ENCODE measurements around the gene PUS1. TPM values are rescaled to one million over a fixed set of nuclear protein-coding genes. Genes with fewer than 3 reads are reported as not detected.

Gene PUS1
- total RNA-seq, 1 experiment from 2014 or later: 117 TPM

- H3K18ac ChIP-seq (ENCODE audit: insufficient read length, low read depth, low read length): no peak overlapping the region
- H4K5ac ChIP-seq (ENCODE audit: insufficient read length, low read depth, low read length): no peak overlapping the region
- no peak overlapping the region for H4K8ac ChIP-seq (replicated peaks; ENCODE audit: insufficient read length, low read depth, low read length)
- no peaks in the 10 kb centered on the region for H3K79me1 ChIP-seq (ENCODE audit: insufficient read depth, low read depth, low read length, poor library complexity, severe bottlenecking)
- Mint-ChIP-seq H3K9me3 (no peaks in the 10 kb centered on the region), H3K27me3 (ENCODE audit: low read depth) (no peaks in the 10 kb centered on the region), H3K4me3 (no peak overlapping the region), H3K4me1 (no peaks in the 10 kb centered on the region), H3K27ac (no peak overlapping the region), H3K36me3 (ENCODE audit: insufficient read depth in 1 of 3, low read depth in 3 of 3) (peaks cover 5 to 46% (median 34%) of the 10 kb centered on the region in 3 experiments)
- H3K23me2 ChIP-seq (ENCODE audit: insufficient read length, low read depth, low read length, poor library complexity, severe bottlenecking): no peaks in the 10 kb centered on the region
- DNase-seq: no peak
- H4K91ac ChIP-seq (ENCODE audit: insufficient read length, low read depth, low read length): no peak overlapping the region
- no peak overlapping the region for H3K9ac ChIP-seq (ENCODE audit: extremely low read depth, insufficient read length, low read length)
- H2BK12ac ChIP-seq (ENCODE audit: insufficient read length, low read depth, low read length): no peak overlapping the region
- no peaks in the 10 kb centered on the region for H3K4me1 ChIP-seq (ENCODE audit: insufficient read depth, low read length)
- H3K27ac ChIP-seq (ENCODE audit: insufficient read length, low read depth, low read length): no peak overlapping the region
- no peak overlapping the region for H3K4ac ChIP-seq (ENCODE audit: low read depth, low read length)
- no peak overlapping the region for H3K14ac ChIP-seq (ENCODE audit: insufficient read depth, low read length)
- H3K4me2 ChIP-seq (ENCODE audit: insufficient read depth, insufficient read length, low read length): no peak overlapping the region
- H2AK5ac ChIP-seq (ENCODE audit: insufficient read length, low read length): no peak overlapping the region
- no peaks in the 10 kb centered on the region for H3K79me2 ChIP-seq (ENCODE audit: insufficient read depth, low read length)
- no peak overlapping the region for H2BK120ac ChIP-seq (ENCODE audit: low read depth, low read length, poor library complexity, severe bottlenecking)
- H2BK5ac ChIP-seq (ENCODE audit: insufficient read length, low read length): no peak overlapping the region
- H2BK20ac ChIP-seq (ENCODE audit: low read depth, low read length, poor library complexity, severe bottlenecking): no peak overlapping the region
- no CpG with 5 or more reads among the region's 37 CpGs for WGBS (ENCODE audit: extremely low coverage, insufficient read length, low lambda C conversion rate)
- H3T11ph ChIP-seq (ENCODE audit: low read length): no peak overlapping the region
- TF ChIP-seq, protein P1, sequence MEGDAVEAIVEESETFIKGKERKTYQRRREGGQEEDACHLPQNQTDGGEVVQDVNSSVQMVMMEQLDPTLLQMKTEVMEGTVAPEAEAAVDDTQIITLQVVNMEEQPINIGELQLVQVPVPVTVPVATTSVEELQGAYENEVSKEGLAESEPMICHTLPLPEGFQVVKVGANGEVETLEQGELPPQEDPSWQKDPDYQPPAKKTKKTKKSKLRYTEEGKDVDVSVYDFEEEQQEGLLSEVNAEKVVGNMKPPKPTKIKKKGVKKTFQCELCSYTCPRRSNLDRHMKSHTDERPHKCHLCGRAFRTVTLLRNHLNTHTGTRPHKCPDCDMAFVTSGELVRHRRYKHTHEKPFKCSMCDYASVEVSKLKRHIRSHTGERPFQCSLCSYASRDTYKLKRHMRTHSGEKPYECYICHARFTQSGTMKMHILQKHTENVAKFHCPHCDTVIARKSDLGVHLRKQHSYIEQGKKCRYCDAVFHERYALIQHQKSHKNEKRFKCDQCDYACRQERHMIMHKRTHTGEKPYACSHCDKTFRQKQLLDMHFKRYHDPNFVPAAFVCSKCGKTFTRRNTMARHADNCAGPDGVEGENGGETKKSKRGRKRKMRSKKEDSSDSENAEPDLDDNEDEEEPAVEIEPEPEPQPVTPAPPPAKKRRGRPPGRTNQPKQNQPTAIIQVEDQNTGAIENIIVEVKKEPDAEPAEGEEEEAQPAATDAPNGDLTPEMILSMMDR (conservative IDR thresholded peaks at IDR 0.05): no peak
- peaks cover 3% of the 10 kb centered on the region for H4K20me1 ChIP-seq (ENCODE audit: control insufficient read depth, insufficient read depth, insufficient read length)
- H3K27me3 ChIP-seq (ENCODE audit: insufficient read depth, low read length): no peaks in the 10 kb centered on the region
- H3K23ac ChIP-seq (ENCODE audit: insufficient read length, low read depth, low read length): no peak overlapping the region
- H3K56ac ChIP-seq (ENCODE audit: insufficient read length, low read depth, low read length): no peak overlapping the region
- H2AFZ ChIP-seq (ENCODE audit: low read length): no peak overlapping the region
- no peaks in the 10 kb centered on the region for H3K9me3 ChIP-seq (ENCODE audit: control insufficient read depth, low read depth, low read length)
- H2BK15ac ChIP-seq (ENCODE audit: low read depth, low read length): no peak overlapping the region
Measured at GRCh38 chr12:131919366-131920156, 9.5 kb upstream of the PUS1 start.

All from H9 (cell line).